Measurements from ENCODE around the gene RAB31.

DNA sequence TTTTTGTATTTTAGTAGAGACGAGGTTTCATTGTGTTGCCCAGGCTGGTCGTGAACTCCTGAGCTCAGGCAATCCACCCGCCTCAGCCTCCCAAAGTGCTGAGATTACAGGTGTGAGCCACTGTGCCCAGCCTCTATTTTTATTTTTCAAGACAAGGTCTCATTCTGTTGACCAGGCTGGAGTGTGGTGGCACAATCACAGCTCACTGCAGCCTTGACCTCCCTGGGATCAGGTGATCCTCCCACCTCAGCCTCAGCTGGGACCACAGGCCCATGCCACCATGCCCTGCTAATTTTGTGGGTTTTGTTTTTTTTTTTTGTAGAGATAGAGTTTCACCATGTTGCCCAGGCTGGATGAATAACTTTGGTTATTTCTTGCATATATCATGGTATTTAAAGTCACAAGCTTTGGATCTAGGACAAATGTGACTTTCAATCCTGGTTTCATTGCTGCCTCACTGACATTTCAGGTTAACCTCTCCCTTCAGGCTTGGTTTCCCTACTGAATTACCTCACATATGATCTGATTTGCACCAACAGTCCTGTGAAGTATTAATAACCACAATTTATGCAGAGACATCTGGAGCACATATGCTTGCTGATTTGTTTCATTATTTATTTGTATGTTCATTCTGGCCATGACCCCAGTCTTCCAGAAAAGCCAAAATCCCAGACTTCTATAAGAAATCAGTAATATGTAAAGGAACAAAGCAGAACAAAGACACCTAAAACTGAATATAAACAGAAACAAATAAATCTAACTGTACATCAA, 17.5 kb upstream of the RAB31 start:
- TF ChIP-seq TP53 (CRISPR knock-in tag; conservative IDR thresholded peaks at IDR 0.05) (no peak), ZNF775 (CRISPR knock-in tag; IDR thresholded peaks at IDR 0.05; ENCODE audit: borderline replicate concordance) (no peak), MEIS1 (CRISPR knock-in tag; IDR thresholded peaks at IDR 0.05; ENCODE audit: borderline replicate concordance) (no peak), ZKSCAN8 (CRISPR knock-in tag; IDR thresholded peaks at IDR 0.05; ENCODE audit: borderline replicate concordance) (no peak), ZNF263 (CRISPR knock-in tag; IDR thresholded peaks at IDR 0.05) (no peak), BCL6 (CRISPR knock-in tag; IDR thresholded peaks at IDR 0.05) (no peak), ZNF292 (CRISPR knock-in tag; IDR thresholded peaks at IDR 0.05; ENCODE audit: borderline replicate concordance, low read depth) (no peak), DPF2 (CRISPR knock-in tag; IDR thresholded peaks at IDR 0.05; ENCODE audit: borderline replicate concordance, low read depth) (no peak), EP300 (IDR thresholded peaks at IDR 0.05; ENCODE audit: low read depth in 2 of 2, low read length in 2 of 2) (no peak), EP300 (CRISPR knock-in tag; IDR thresholded peaks at IDR 0.05; ENCODE audit: borderline replicate concordance) (no peak), RFX5 (IDR thresholded peaks at IDR 0.05; ENCODE audit: low read depth, low read length) (no peak)
- TF ChIP-seq, protein P1, sequence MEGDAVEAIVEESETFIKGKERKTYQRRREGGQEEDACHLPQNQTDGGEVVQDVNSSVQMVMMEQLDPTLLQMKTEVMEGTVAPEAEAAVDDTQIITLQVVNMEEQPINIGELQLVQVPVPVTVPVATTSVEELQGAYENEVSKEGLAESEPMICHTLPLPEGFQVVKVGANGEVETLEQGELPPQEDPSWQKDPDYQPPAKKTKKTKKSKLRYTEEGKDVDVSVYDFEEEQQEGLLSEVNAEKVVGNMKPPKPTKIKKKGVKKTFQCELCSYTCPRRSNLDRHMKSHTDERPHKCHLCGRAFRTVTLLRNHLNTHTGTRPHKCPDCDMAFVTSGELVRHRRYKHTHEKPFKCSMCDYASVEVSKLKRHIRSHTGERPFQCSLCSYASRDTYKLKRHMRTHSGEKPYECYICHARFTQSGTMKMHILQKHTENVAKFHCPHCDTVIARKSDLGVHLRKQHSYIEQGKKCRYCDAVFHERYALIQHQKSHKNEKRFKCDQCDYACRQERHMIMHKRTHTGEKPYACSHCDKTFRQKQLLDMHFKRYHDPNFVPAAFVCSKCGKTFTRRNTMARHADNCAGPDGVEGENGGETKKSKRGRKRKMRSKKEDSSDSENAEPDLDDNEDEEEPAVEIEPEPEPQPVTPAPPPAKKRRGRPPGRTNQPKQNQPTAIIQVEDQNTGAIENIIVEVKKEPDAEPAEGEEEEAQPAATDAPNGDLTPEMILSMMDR (CRISPR knock-in tag; IDR thresholded peaks at IDR 0.05): no peak
